ENCODE results near the gene UIMC1. TPM values are rescaled to one million over a fixed set of nuclear protein-coding genes. Genes with fewer than 3 reads are reported as not detected.

The UIMC1 gene
- total and polyA plus RNA-seq, 2 of the 4 experiments (the other 2 are of a cell fraction) = 19.5 to 27.6 TPM

DNA sequence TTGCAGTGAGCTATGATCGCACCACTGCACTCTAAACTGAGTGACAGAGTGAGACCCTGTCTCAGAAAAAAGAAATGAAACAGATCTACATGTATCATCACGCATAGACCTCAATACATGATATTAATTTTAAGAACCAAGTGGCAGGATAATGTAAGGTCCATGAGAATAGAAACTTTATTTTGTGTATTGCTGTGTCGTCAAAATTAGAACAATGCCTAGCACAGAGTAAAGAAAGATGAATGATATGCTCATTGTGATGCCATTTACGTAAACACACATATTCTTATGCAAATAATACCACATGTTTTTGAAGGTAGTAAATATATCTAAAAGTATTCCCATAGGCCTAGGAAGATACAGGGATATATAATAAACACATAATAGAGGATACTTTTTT is 3.6 kb upstream of the UIMC1 start:
- H2BK5ac ChIP-seq (ENCODE audit: low read depth, low read length, poor library complexity, severe bottlenecking) = no peak overlapping the region
- H3K4ac ChIP-seq (ENCODE audit: low read depth, low read length) = no peak overlapping the region
- H2AK9ac ChIP-seq (replicated peaks; ENCODE audit: low read depth, low read length, poor library complexity) = no peak overlapping the region
- no peaks in the 10 kb centered on the region for H3K9me1 ChIP-seq (ENCODE audit: insufficient read depth, low read length)
- BruUV-seq (replicated peaks) = no TSS peak
- H4K5ac ChIP-seq (ENCODE audit: low read depth, low read length) = no peak overlapping the region
- H3K36me3 ChIP-seq (ENCODE audit: control insufficient read depth, insufficient read depth, low read length) = no peaks in the 10 kb centered on the region
- no peak overlapping the region for H2BK120ac ChIP-seq (ENCODE audit: low read depth, low read length)
- no CpG with 5 or more reads among the region's 4 CpGs for WGBS, 2 experiments (ENCODE audit: extremely low coverage in 2 of 2, insufficient read length in 1 of 2)
- no peak overlapping the region for H3K9ac ChIP-seq (ENCODE audit: low read depth, low read length)
- H2AFZ ChIP-seq (replicated peaks; ENCODE audit: low read length, poor library complexity) = no peak overlapping the region
- no peak overlapping the region for H2AK5ac ChIP-seq (ENCODE audit: low read depth, low read length)
- peaks cover 10% of the 10 kb centered on the region for H3K4me1 ChIP-seq (ENCODE audit: control insufficient read depth, insufficient read depth, low read length)
- H3K27me3 ChIP-seq (ENCODE audit: control insufficient read depth, insufficient read depth, low read length) = no peaks in the 10 kb centered on the region
- POLR2A ChIA-PET (ENCODE audit: unreplicated experiment) = no interaction called here
- H3K56ac ChIP-seq (ENCODE audit: extremely low read depth, insufficient read depth, low read length) = no peak overlapping the region
- peaks cover 15% of the 10 kb centered on the region for H4K20me1 ChIP-seq (ENCODE audit: insufficient read depth, low read length)
- H3K4me3 ChIP-seq (ENCODE audit: insufficient read depth, low read depth, low read length) = no peak overlapping the region
- TF ChIP-seq RCOR1 (IDR thresholded peaks at IDR 0.05; ENCODE audit: insufficient replicate concordance, low read length) (no peak), MAFK (IDR thresholded peaks at IDR 0.05; ENCODE audit: low read depth, low read length) (peak; percentile 91)
- no peaks in the 10 kb centered on the region for H3K9me3 ChIP-seq (ENCODE audit: control insufficient read depth, insufficient read depth, low read length)
- in situ Hi-C loops (cut with MboI; ENCODE audit: low sequenced_read_pairs) (no loop called here), dilution Hi-C loops (cut with HindIII; ENCODE audit: low sequenced_read_pairs, unreplicated experiment) (no loop called here), intact Hi-C loops (cut with micrococcal nuclease) (no loop called here)
- H2BK20ac ChIP-seq (ENCODE audit: low read depth, low read length) = no peak overlapping the region
- no peak overlapping the region for H4K8ac ChIP-seq (ENCODE audit: low read depth in 2 of 2, low read length in 2 of 2)
- no peak overlapping the region for H3K18ac ChIP-seq (ENCODE audit: low read depth, low read length)
- no peak overlapping the region for H4K91ac ChIP-seq (ENCODE audit: insufficient read depth, low read depth, low read length)
- CTCF ChIA-PET = no interaction called here
- ATAC-seq (ENCODE audit: low read depth) (no peak), DNase-seq (no peak)
- H3K23ac ChIP-seq (ENCODE audit: low read depth, low read length) = no peak overlapping the region
- H3K14ac ChIP-seq (replicated peaks; ENCODE audit: low read depth, low read length) = no peak overlapping the region
- no peak overlapping the region for H3K4me2 ChIP-seq (ENCODE audit: low read depth, low read length)
- H2BK15ac ChIP-seq (ENCODE audit: low read depth, low read length) = no peak overlapping the region
- no peak overlapping the region for H3K27ac ChIP-seq (ENCODE audit: insufficient read depth, low read length)
- peaks cover 0 to 15% of the 10 kb centered on the region in 2 experiments; a peak in 2 of 4 replicates for H3K79me1 ChIP-seq (ENCODE audit: low read depth in 1 of 2, low read length in 2 of 2)

Data from IMR-90 (cell line).